GM18511 (cell line): ENCODE results near the gene CD302.
"Not testable (repeated sequence)": the region's sequence is repeated elsewhere in the genome, so short reads cannot be mapped to it uniquely, and the experiment has no call there.

Experiments used
- ATAC-seq: cut with Tn5 transposase; IDR thresholded peaks from one replicate; pipeline ENCODE4 v1.9.1; 2021; ENCODE audit warnings: mild to moderate bottlenecking, moderate library complexity; ENCODE audit not compliant: unreplicated experiment

Gene CD302

GRCh38 chr2:159795841-159796690 lies 1.9 kb downstream of the CD302 start:
- no peak for ATAC-seq

DNA sequence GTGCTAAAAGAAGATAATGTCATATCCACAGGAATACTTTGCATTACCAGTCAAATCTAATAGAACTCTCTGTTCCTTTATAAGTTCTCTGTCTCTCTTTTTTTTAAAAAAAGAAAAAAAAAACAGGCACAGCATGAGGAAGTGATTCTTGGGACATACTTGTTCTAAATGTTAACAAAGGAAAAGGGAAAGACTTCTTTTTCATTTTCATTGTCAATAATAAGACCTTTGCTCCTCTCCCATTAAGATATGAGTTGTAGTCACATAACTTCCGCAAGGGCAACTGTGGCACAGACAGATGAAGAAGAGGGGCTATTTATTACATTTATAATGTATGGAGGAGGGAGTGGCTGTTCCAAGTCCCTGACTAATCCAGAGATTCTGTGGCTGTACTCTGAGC lies 4.7 kb downstream of the CD302 start:
- ATAC-seq = no peak

DNA sequence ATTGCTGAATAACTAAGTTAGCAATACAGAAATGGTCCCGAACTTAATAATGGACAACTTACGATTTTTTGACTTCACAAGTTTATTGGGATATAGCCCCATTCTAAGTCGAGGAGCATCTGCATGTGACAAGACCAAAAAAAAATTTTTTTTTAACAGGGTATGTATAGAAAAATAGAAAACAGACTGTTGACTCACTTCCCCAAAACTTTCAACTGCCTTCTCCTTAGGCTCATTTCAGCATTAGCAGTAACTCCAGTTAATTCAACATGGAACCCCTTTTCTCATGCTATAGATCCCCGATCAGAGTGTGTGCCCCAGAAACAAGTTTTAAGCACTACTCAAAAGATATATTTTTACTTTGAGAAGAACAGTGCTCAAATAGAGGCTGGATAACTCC lies 5.4 kb downstream of the CD302 start:
- no peak for ATAC-seq

DNA sequence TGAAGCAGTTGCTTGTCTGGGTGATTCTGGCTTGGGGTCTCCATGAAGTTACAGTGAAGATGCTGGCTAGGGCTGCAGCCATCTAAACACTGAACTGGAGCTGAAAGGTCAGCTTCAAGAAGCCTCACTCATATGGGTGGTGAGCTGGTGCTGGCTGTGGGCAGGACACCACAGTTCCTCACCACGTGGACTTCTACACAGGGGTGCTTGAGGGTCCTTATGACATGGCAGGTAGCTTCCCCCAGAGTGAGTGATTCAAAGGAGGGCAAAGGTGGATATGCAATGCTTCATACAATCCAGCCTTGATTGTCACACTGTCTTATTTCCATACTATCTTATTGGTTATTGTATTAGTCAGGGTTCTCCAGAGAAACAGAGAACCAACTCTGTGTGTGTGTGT lies 6.0 kb downstream of the CD302 start:
- no peak for ATAC-seq

DNA sequence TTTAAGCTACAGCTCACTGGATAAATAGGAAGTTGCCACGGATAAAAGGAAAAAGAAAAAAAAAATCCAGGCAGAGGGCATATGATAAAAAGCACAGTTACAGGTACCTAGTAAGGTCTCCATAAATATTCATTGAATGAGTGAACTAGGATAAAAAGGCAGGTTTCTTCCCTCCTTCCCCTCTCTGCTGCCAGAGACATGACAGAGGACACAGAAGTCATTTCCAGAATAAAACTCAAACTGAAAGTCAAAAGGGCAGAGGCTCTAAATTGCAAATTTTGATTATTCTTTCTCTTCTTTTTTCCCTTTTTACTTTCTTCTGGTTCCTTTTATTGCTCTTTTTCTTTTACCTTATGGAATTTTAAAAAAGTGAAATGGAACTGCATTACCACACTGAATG lies 7.7 kb downstream of the CD302 start:
- no peak for ATAC-seq

DNA sequence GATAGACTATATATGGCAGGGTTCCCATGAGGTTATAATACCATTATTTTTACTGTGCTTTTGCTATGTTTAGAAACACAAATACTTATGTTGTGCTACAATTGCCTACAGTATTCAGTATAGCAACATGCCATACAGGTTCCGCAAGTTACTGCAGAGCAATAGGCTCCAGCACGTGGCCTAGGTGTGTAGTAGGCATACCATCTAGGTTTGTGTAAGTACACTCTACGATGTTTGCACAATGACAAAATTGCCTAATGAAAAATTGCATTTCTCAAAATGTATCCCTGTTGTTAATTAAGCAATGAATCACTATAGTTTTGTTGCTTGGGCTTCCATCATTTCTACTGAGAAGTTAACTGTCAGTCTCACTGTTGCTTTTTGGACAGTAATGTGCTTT lies 9.8 kb downstream of the CD302 start:
- no peak for ATAC-seq

- ATAC-seq = not testable (repeated sequence)
Measured at GRCh38 chr2:159787647-159788046, 10.4 kb downstream of the CD302 start.

- no peak for ATAC-seq
Measured at GRCh38 chr2:159786938-159787337, 11.1 kb downstream of the CD302 start.

DNA sequence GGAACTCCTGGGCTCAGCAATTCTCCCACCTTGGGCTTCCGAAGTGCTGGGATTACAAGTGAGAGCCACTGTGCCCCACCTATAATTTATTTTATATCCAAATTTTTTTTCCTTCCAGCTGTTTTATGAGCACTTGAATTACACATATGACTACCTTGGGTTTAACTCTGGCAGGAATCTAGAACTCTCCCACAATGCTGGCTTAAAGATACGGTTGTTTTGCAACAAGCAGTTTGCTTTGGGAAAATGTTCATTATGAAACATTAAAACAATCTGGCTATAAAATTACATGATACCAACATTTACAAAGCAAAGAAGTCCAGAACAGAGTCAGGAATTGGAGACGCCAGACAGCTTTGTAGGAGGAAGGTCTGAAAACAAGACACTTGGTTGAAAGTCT lies 12.8 kb downstream of the CD302 start:
- ATAC-seq = no peak

DNA sequence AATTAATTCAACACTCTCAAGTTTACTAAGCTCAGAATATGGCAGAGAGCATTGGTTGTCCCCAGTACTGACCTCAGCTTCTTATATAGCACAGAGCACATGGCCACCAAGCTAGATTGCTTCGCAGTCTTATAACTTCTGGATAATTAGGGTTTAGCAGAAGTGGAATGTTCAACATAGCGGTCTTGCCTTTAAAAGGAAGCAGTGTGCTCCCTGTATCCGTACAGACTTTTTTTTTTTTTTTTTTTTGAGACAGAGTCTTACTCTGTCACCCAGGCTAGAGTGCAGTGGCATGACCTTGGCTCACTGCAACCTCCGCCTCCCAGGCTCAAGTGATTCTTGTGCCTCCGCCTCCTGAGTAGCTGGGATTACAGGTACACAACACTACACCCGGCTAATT lies 13.3 kb downstream of the CD302 start:
- ATAC-seq = not testable (repeated sequence)

DNA sequence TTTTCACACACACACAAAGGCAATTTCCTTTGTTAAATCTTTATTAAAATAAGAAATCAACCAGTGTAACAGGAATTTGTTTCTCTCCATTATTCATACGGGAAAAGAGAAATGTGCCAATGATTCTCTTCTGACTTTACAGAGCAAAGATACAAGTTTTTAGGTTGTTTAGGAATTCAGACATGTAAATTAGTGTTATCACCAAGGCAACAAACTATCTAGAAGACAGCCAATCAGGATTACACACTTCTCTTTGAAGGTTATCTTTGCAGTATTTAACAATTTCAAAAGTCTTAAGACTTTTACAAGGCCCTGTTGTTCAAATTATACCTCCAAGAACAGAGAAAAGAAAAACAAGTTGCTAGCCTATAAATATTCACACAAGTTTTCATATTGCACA lies 14.5 kb downstream of the CD302 start:
- no peak for ATAC-seq

- ATAC-seq = no peak
Measured at GRCh38 chr2:159776321-159776720, 21.7 kb downstream of the CD302 start.

GRCh38 chr2:159775021-159775420 lies 23.0 kb downstream of the CD302 start:
- ATAC-seq = no peak

GRCh38 chr2:159774370-159774990 lies 23.5 kb downstream of the CD302 start:
- no peak for ATAC-seq

DNA sequence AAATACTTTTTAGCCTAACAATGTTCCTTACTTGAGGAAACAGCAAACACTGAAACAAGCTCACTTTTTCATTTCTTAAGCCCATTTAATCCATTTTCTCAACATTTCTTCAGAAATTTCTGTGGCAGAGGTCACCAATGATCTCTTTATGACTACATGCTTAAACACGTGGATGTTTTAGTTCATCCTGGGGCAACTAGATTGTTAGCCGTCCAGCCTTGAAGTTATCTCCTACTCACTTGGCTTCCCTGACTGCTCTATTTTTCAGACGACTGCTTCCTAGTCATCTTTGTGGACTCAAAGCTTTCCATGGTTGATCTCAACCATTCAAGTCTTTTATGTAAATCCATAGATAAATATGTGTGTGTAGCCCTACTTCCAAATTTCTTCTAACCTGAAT lies 24.1 kb downstream of the CD302 start:
- ATAC-seq = no peak

GRCh38 chr2:159773426-159773825 lies 24.6 kb downstream of the CD302 start:
- no peak for ATAC-seq

DNA sequence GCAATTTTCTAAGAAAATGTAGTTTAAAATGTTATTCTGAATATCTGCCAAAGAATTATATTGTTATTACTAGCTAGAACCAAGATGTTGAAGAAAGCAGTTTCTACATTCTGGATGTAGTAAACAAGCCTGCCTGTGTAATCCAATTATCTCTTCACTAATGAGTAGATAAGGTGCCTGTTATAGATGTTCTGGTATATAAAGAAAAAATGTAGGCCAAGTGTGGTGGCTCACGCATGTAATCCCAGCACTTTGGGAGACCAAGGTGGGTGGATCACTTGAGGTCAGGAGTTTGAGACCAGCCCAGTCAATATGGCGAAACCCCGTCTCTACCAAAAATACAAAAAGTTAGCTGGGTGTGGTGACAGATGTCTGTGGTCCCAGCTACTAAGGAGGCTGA lies 28.9 kb downstream of the CD302 start:
- ATAC-seq = no peak

- ATAC-seq = no peak
Measured at GRCh38 chr2:159762075-159762474, 35.9 kb downstream of the CD302 start.

DNA sequence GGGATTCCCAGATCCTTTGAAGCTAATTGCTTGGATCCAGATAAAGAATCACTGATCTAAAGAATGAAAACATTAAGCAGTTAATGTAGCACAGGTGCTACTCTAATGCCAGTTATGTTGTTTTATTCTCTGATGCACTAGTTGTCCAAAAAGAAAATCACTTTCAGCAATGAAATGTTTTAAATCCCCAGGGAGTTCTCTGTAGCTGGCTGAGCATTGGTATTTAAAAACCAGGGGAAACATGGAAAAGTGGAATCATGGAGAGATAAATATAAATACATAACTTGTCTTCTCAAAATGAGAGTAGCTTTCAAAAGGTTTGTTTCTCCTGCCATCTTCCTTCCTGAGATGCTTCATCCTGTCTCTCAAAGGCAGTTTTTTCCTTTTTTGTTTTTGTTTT lies 37.7 kb downstream of the CD302 start:
- ATAC-seq = no peak

DNA sequence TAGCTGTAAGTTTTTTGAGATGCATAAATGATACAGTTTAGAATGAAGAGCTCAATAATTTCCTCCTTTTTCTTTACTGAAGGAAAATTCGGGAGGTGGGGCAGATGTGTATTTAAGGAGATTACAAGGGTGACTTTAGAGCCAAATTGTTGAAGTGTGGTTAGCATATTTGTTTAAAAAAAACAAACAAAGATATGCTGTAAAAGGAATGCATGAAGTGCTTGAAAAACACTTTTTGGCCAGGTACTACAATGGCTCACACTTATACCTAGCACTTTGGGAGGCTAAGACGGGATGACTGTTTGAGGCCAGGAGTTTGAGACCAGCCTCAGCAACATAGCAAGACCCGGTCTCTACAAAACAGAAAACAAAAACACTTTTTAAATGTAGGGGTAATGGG lies 38.4 kb downstream of the CD302 start:
- ATAC-seq = no peak

- ATAC-seq = no peak
Measured at GRCh38 chr2:159758686-159759085, 39.3 kb downstream of the CD302 start.

DNA sequence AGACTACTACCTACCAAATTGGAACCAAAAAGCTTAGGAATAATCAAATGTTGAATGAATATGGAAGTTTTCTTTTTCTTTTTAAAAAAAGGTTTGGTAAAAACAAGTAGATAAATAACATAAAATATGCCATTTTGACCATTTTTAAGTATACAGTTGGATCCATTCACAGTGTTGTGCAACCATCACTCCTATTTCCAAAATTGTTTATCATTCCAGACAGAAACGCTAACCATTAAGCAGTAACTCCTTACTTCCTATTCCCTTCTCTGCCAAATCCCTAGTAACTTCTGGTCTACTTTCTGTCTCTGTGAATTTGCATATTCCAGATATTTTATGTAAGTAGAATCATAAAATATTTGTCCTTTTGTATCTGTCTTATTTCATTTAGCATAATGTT lies 39.8 kb downstream of the CD302 start:
- no peak for ATAC-seq

DNA sequence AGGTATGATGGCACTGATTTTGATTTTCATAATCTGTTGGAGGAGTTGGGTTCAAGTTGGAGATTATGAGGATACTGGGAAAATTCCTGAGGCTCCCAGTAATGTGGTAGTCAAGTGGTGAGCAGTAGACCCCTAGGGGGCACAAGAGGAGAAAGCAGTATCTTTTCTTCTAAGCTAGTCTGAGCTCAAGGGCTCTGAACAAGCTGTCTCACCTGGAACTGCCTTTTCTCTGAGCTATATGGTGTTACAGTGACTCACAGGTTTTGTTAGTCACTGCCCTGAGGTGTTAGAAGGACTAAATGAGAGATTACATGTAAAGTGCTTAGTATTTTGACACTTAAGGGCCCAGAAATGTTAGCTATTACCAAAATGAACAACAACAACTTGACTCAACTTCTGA lies 42.2 kb downstream of the CD302 start:
- no peak for ATAC-seq
